NCI-H748 (cell line): ENCODE data around the gene IL4I1.

ENCODE experiments used
- DNase-seq: peaks from one replicate; lab custom pipeline; 2025; ENCODE audit not compliant: unreplicated experiment; lab: John Stamatoyannopoulos, UW

IL4I1 gene

GRCh38 chr19:49852631-49853126, 44.0 kb downstream of the IL4I1 start:
- DNase-seq = no peak

GRCh38 chr19:49851456-49852259, 45.0 kb downstream of the IL4I1 start:
- peak; percentile 78 for DNase-seq

GRCh38 chr19:49850487-49851342, 46.0 kb downstream of the IL4I1 start, which contains the start of gene PTOV1:
Gene PTOV1 (plus strand): TSS chr19:49851159.
- peak; percentile 96 for DNase-seq

GRCh38 chr19:49850221-49850486, 46.5 kb downstream of the IL4I1 start:
- DNase-seq = no peak

GRCh38 chr19:49849433-49850220, 47.1 kb downstream of the IL4I1 start:
- peak; percentile 54 for DNase-seq

GRCh38 chr19:49848938-49849337, 47.7 kb downstream of the IL4I1 start:
- DNase-seq = no peak

GRCh38 chr19:49847731-49848696, 48.7 kb downstream of the IL4I1 start:
- no peak for DNase-seq

- DNase-seq = no peak
These were observed 50.3 kb downstream of the IL4I1 start for GRCh38 chr19:49846408-49846807.

GRCh38 chr19:49845414-49845813, 51.3 kb downstream of the IL4I1 start:
- no peak for DNase-seq

- DNase-seq = no peak
These were observed 52.3 kb downstream of the IL4I1 start for GRCh38 chr19:49844138-49845095.

GRCh38 chr19:49843265-49843664, 53.4 kb downstream of the IL4I1 start:
- DNase-seq = no peak

GRCh38 chr19:49840736-49841249, 55.9 kb downstream of the IL4I1 start:
- no peak for DNase-seq

- no peak for DNase-seq
These were observed 56.4 kb downstream of the IL4I1 start for GRCh38 chr19:49840321-49840720.

GRCh38 chr19:49839713-49840112, 57.0 kb downstream of the IL4I1 start:
- DNase-seq = no peak
